Epidermal melanocyte (primary cell): ENCODE data around the gene VSTM4.

ENCODE experiments used
- DNase-seq: peaks from one replicate; pipeline ENCODE4 v3.0.0; 2011; ENCODE audit warnings: low spot score; ENCODE audit not compliant: insufficient read length

Gene VSTM4

GRCh38 chr10:49072166-49072885, 43.0 kb downstream of the VSTM4 start:
- no peak for DNase-seq

DNA sequence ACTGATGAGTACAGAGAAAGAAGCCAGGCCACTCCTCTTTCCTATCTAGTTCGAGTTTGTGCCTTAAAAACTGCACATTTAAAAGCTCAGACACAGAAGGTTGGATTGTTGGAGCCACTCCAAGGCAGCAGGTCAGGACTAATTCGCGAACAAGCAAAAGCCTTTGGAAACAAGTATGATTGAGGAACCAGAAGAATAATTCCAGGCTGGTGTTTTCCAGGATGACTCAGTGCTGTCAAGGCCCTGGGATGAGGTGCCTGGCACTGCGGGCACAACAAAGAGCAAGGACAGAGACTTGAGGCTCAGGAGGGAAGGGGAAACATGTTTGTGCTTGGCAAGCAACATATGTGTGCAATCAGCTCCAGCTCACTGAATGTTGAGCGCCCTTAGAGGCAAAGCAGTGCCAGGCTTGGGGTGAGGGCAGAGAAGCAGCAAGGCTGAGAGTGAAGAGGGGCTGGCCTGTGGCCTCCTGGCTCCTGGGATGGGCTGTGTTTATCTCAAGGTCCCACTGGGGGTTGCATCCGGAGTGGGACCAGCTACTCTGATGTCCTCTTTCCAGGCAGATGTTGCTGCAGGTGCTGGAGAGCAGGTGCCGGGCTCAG, 44.1 kb downstream of the VSTM4 start:
- DNase-seq = no peak

GRCh38 chr10:49070701-49071100, 44.6 kb downstream of the VSTM4 start:
- DNase-seq = no peak

GRCh38 chr10:49068672-49069217, 46.6 kb downstream of the VSTM4 start:
- no peak for DNase-seq

DNA sequence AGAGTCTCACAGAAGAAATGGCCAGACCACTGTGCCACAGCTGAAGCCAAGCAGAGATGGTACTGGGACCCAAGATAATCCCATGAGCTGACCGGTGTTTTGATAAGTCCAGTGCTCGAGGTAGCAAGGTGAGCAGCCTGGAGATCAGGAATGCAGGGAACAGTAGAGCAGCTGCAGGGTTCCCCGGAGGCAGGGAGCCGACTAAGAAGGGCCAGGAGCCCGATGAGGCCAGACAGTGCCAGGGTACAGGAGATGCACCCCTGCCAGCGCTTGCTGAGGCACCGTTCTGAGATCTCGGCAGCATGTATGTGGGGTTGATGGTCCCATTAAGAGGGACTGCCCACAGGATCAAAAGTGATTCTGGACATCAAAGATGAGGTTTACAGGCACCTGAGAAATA, 47.1 kb downstream of the VSTM4 start:
- no peak for DNase-seq

- no peak for DNase-seq
Measured at GRCh38 chr10:49066944-49067730, 48.2 kb downstream of the VSTM4 start.

DNA sequence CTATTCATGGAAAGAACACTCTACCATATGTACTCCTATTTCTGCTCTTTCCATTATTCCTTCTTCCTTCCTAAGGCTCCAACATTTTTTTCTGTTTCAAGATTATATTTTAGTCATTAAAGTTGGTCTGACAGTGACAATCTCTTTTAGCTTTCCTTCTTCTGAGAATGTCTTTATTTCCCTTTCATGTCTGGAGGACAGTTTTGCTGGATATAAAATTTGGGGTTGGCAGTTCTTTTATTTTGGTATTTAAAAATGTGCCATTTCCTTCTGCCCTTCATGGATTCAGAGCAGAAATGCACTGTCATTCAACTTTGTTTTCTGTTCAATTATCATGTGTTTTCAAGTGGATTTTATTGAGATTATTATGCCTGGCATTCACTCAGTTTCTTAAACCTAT, 53.1 kb downstream of the VSTM4 start:
- DNase-seq = no peak

- DNase-seq = no peak
Measured at GRCh38 chr10:49061667-49062066, 53.7 kb downstream of the VSTM4 start.

DNA sequence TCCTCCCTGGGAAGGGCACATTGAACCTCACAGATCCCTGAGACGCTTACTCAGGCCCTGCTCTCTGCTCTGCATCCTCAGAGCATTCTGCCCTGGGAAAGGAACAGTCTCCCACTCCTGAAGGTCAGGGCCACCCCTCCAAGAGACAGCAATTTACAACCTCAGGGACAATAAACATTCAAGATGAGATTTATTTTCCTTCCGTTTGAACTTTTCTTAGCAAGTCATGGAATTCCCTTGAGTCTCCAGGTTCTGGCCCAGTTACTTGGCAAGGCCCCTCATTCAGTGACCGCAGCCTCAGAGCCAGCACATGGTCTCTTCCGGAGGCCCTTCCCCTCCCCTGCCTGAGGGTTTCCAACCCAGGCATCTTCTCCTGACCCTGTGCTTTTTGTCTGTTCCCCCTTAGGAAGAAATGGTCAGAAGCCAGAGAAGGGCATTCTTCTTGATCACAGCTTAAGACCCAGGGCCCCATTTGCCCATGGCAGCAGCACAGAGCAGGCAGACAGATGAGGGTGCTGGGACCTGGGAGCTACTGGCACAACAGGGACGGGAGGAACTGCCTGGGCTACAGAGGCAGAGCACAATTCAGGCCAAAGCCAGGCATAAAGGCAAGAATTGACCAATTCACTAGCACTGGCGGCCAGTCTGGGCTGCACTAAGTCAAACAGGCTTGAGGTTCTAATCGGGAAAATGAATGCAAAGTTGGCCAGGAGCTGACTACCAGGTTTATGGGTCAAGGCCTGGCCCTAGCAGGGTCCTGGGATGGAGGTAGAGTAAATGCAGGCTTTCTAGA, 56.7 kb downstream of the VSTM4 start:
- no peak for DNase-seq

DNA sequence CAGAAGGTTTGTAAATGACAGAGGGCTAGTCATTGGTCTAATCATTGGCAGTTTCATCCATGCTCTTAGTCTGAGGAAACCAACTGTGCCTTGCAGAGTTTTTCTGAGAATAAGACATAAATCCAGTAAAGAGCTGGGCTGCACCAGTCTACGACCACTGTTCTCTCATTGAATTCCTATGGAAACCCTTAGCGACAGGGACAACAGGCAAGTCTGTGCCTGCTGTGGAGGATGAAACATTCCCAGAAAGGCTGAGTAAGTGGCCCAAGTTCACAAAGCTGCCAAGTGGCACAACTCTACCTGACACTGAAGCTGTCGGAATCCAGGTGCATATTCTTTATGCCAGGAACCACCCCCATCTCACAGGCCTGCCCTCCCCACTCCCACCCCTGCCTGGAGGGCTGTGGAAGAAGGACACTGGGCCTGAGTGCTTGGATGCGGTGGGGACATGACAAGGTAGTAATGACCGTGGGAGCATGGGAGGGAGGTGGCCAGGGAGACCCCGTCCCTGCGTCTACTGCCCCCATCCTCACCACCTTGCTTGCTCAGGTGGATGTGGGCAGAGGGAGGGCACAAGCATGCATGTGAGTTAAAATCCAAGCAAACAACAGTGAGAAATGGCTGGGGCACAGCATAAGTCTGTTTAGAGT, 58.0 kb downstream of the VSTM4 start:
- DNase-seq = no peak

- DNase-seq = no peak
Measured at GRCh38 chr10:49056356-49056755, 59.0 kb downstream of the VSTM4 start.

GRCh38 chr10:49055221-49055849, 60.0 kb downstream of the VSTM4 start:
- no peak for DNase-seq

DNA sequence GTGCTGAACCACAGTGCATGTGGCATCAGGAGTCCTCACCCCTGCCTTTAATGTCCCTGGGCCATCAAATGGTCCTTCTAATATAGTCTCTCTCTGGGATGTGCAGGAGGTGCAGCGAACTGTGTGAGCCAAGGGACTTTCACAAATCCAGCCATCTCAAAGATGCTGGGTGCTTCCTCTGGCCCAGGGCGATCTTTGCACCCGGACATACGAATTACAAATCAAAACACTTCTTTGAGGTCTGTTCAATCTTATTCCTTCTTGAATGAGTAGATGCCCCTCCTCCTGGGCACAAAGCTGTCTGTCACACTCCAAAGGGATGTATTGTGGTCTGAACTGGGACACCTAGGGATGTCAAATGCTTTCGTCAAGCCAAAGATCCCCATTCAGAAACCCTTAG, 60.6 kb downstream of the VSTM4 start:
- DNase-seq = no peak

- no peak for DNase-seq
Measured at GRCh38 chr10:49053998-49054692, 61.2 kb downstream of the VSTM4 start.

- no peak for DNase-seq
Measured at GRCh38 chr10:49053053-49053997, 62.0 kb downstream of the VSTM4 start.

DNA sequence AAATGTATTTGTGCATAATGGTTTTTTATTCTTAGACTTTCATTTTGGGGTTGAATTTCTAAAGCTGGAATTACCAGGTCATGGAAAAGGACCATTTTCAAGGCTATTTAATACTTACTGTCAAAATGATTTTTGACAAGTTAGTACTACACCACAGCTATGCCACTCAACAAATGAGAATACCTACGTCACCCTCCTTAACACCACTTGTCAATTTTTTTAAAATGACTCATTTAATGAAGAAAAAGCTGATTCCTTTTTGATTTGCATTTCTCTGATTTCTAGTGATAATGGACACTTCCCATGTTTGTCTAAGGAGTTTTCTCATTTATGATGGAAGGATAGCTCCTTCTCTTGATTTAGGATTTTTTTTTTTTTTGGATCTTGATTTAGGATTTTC, 63.3 kb downstream of the VSTM4 start:
- DNase-seq = no peak

DNA sequence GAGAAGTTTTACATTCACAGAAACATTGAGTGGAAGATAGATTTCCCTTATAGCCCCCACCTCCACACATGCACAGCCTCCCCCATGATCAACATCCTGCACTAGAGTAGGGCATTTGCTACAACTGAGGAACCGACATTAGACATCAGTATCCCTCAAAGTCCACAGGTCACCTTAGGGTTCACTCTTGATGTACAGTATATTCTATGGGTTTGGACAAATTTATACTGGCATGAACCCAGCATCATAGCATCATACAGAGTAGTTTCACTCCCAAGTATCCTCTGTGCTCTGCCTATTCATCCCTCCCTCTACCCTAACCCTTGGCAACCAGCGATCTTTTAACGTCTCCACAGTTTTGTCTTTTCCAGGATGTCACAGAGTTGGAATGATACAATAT, 64.4 kb downstream of the VSTM4 start:
- DNase-seq = no peak

- no peak for DNase-seq
Measured at GRCh38 chr10:49050366-49050765, 65.0 kb downstream of the VSTM4 start.

- DNase-seq = no peak
Measured at GRCh38 chr10:49049660-49050059, 65.7 kb downstream of the VSTM4 start.
